Right hindlimb (tissue), 1 donor: ENCODE measurements around the gene SIPA1L3.

Experiments
- DNase-seq: peaks from one replicate; pipeline ENCODE4 v3.0.0-alpha.2; 2018

SIPA1L3 gene

DNA sequence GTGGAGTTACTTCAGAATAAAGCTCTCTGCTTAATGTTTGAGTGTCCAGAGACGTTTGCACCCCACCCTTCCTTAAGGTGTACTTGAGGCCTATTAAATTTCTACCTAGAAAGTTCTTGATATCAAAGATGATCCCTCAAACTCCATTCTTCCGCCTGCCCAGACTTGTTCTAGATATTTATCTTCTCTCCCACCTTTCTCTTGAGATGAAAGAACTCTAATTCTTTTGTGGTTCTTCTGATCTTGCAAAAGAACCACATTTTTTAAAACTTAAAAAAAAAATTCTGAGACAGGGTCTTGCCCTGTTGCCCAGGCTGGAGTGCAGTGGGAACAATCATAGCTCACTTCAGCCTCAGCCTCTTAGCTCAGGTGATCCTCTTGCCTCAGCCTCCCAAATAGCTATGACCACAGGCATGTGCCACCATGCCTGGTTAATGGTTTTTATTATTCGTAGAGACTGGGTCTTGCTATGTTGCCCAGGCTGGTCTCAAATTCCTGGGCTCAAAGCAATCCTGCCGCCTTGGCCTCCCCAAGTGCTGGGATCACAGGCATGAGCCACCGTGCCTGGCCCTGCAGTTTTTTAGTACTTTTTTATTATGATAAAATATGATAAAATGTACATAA lies 94.3 kb downstream of the SIPA1L3 start:
- DNase-seq: no peak

DNA sequence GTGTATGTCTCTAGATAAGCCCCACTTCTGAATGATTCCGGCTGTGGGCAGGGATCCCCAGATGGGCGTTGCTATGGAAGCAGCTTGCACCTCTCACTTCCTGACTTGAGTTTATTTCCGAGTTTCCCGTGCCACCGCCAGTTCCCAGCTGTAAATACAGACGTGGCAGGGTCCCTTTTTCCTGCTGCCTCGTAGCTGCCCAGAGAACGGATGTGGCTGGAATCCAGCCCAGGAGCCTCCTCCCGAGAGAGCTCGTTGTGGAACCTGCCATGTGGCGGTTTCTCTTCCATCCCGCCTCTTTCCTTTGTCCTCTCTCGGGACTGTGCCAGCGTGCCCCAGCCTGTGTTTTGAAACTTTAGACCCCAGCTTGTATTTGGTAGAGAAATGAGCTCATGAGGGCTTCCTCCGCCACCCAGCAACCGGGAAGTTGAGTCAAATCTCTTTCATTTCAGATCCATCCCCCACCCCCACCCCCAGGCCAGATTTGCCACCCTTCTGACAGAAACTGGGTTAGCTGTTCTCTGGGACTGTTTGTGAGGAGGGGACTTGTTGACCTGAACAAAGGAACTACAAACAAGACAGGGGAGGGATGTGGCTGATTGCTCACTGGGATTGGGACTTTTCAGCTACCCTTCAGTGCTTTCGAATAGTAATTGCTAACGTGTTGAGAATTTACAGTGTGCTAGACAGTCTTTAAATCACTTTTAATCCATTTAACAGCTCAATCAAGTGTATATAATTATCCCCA lies 96.6 kb downstream of the SIPA1L3 start:
- peak; percentile 88 for DNase-seq

DNA sequence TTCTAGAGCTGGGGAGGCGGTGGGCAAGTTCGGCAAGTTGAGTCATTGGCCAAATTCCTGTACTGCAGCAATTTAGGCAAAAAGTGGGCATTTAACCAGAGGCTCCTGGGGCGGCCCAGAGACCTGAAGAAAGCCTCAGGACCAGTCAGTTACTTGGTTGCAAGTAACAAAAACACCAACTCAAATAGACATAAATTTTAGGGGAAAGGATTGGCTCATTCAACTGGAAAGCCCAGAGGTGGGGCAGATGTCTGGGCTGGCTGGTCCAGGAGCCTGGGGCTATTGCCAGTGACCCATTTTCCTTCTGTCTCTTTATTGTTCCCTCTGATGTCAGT lies 97.1 kb downstream of the SIPA1L3 start:
- no peak for DNase-seq

DNA sequence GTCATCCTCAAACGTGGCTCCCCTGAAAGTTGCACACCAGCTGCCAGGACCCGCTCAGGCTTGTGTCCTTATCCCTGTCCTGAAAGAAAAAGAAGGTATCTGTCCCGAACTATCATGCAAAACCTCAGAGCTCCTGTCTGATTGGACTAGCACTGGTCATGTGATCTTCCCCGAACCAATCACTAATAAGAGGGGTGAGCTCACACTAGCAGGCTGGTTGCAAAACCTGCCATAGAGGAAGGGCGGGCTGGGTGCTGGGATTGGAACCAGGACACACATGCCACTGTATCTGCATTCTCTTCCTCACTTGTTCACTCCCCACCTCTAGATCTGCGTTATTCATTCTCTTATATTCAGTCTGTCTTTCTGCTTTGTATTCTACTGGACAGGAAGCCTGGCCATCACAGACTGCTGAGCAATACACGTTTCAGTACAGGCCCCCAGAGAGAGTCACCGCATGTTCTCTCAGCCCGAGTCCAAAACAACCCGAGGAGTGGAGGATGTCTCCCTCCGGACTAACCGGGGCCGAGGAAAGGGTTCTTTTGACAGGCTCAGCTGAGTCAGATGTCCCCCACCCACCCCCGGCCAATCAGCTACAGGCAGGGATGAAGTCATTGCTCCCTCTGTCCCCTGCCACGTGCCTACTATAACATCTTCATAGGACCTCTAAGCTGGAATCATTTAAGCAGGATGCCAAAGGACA lies 97.7 kb downstream of the SIPA1L3 start:
- DNase-seq: peak; percentile 92

- DNase-seq: no peak
These were observed 98.2 kb downstream of the SIPA1L3 start for GRCh38 chr19:38005224-38005614.

GRCh38 chr19:38006361-38007045 lies 99.5 kb downstream of the SIPA1L3 start:
- DNase-seq: no peak

DNA sequence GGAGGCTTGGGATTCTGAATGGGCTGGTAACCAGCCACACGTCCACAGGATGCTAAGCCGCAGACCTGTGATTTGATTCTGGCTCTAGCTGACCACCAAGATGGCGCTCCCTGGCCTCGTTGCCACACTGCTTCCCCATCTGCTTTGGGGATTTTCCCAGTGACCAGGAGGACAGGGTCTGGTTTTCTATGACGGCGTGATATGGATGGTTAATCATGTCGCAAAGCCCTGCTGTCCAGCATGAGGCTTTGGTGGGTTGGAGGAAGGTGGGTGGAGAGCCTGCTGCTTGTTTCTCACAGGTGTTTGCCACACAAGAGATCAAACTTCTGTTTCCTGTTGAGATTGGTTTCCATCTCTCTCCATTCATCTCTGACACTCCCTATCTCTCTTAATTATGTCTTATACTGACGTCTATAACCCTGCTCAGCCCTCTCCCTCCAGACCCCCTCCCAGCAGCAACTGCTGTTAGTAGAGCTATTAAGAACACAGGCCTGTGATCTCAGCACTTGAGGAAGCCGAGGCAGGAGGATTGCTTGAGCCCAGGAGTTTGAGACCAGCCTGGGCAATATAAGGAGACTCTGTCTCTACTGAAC lies 102.7 kb downstream of the SIPA1L3 start:
- DNase-seq: no peak

GRCh38 chr19:38011426-38011825 lies 104.4 kb downstream of the SIPA1L3 start:
- no peak for DNase-seq

GRCh38 chr19:38012290-38012689 lies 105.3 kb downstream of the SIPA1L3 start:
- no peak for DNase-seq

DNA sequence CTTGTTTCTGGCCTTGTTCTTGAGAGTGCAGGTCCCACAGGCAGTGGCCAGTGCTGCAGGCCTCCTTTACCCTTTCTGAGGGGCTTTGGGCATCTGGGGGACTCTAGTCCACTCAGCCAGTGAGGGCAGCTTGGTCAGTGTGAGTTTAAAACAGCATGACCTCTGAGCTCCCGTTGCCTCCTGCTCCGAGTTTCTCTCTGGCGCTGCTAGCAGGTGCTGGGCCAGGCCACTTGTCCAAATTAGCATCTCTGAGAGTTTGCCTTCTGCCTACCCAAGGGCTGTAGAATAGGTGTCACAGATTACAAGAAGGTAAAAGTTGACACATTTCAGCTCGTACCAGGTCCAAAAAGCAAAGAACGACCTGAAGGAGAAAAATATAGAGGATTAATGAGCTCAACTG lies 105.9 kb downstream of the SIPA1L3 start:
- no peak for DNase-seq

- DNase-seq: no peak
These were observed 107.0 kb downstream of the SIPA1L3 start for GRCh38 chr19:38013913-38014580.

GRCh38 chr19:38015216-38015615 lies 108.2 kb downstream of the SIPA1L3 start:
- no peak for DNase-seq

GRCh38 chr19:38015761-38016160 lies 108.8 kb downstream of the SIPA1L3 start:
- DNase-seq: no peak

GRCh38 chr19:38017401-38018151 lies 110.6 kb downstream of the SIPA1L3 start:
- no peak for DNase-seq

- DNase-seq: no peak
These were observed 111.8 kb downstream of the SIPA1L3 start for GRCh38 chr19:38018694-38019395.

- DNase-seq: no peak
These were observed 112.4 kb downstream of the SIPA1L3 start for GRCh38 chr19:38019396-38019724.

DNA sequence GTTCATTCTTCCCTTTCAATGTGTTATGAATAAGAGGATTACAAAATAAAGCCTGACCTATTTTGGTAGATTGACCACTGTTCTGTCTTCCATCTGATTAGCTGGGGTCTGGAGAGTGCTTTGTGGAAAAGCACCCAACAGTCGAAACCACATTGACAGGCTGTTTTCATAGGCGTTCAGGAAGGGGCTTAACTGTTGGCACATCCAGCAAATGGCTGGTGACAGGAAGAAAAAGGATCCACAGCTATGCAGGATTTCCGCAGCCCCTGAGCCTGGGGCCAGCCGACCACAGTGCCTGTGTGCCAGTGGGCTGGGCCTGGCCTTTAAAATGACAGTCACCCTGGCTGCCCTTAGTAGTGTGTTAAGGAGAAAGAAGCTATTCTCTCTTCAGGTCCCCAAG lies 113.3 kb downstream of the SIPA1L3 start:
- peak; percentile 39 for DNase-seq

GRCh38 chr19:38021352-38021751 lies 114.3 kb downstream of the SIPA1L3 start:
- no peak for DNase-seq

- no peak for DNase-seq
These were observed 116.0 kb downstream of the SIPA1L3 start for GRCh38 chr19:38022791-38023670.
